ENCODE measurements around the gene LILRA6.
A peak's percentile ranks its signal among the peaks of the same experiment; 100 is the strongest.
"Not testable (repeated sequence)": the region's sequence is repeated elsewhere in the genome, so short reads cannot be mapped to it uniquely, and the experiment has no call there.

Gene LILRA6

DNA sequence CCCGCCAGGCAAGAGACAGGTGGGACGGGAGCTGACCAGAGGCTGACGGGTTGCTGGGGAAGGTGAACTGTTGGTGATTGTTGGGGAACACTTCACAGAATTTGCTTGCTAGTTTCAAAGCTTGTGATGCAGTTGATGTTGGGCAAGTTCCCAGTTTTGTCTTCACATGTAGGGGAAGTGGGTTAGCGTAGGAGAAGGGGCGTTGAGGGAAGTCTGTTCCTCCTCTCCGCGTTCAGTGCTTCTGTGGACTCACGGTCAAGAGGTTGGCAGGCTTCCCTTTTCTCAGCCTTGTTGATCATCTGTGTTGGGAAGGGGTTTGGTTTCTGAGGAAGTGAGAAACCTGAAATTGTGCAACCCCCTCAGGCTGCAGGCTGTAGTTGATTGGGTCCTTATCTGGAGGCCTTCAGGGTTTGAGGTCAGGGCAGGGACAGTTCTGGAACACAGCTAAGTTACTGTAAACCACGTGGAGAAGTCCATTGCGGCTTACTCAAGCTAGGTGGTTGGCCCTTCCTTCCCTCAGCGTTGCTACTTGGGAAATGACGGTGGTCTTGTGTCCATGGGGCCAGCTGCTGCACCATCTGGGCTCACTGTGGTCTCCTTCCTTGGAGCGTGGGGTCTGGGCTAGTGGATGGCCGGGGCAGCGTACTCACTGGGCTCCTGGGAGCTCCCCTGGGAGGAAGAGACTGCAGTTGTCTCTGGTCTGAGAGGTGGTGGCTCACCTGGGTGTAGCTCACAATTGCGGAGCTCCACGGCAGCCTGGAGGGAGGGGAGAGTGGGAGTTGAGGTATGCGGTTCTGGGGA lies 34.4 kb downstream of the LILRA6 start:
- DNase-seq (ENCODE audit: low spot score) = peak; percentile 38

DNA sequence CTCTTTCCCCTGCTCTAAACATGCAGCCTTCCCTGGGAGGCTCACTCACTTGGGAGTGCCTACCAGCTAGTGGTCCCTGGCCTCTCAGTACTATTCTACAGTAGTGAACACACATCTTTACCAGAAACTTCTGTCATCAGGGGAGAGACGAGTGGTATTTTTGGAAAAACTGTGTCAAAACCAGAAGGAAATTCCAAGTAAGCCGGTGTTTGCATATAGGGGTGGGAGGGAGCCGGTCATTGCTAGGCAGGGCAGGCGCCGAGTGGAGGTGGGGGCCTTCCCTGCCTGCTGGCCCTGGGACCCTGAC lies 35.0 kb downstream of the LILRA6 start:
- DNase-seq (ENCODE audit: low spot score) = no peak

DNA sequence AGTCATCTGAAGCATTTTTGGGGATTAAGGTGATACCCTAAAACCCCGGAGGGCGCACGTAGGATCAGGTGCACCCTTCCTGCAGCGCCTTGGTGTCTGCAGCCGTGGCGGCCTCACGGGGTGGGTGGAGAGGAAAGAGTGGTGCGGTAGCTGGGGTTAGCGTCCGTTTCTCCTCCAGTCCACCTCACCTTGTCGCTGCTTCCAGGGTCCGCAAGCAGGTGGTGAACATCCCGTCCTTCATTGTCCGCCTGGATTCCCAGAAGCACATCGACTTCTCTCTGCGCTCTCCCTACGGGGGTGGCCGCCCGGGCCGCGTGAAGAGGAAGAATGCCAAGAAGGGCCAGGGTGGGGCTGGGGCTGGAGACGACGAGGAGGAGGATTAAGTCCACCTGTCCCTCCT lies 35.4 kb downstream of the LILRA6 start:
- DNase-seq (ENCODE audit: low spot score) = not testable (repeated sequence)

DNA sequence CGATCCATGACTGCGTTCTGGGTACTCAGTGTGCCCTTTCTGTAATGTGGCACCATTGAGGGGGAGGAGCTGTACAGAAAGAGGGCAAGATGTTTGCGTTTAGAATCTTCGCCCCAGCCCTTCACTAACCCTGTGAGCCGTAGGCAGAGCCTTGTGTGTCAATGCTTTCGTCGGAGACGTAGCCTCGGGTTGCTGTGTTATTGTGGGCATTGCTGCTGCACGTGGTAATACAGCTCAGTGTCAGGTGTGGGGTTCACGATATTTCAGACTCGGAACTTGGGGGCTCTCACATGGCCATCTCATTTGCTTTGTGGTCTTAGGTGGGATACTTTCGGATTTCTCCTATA lies 35.8 kb downstream of the LILRA6 start:
- no peak for DNase-seq (ENCODE audit: low spot score)

DNA sequence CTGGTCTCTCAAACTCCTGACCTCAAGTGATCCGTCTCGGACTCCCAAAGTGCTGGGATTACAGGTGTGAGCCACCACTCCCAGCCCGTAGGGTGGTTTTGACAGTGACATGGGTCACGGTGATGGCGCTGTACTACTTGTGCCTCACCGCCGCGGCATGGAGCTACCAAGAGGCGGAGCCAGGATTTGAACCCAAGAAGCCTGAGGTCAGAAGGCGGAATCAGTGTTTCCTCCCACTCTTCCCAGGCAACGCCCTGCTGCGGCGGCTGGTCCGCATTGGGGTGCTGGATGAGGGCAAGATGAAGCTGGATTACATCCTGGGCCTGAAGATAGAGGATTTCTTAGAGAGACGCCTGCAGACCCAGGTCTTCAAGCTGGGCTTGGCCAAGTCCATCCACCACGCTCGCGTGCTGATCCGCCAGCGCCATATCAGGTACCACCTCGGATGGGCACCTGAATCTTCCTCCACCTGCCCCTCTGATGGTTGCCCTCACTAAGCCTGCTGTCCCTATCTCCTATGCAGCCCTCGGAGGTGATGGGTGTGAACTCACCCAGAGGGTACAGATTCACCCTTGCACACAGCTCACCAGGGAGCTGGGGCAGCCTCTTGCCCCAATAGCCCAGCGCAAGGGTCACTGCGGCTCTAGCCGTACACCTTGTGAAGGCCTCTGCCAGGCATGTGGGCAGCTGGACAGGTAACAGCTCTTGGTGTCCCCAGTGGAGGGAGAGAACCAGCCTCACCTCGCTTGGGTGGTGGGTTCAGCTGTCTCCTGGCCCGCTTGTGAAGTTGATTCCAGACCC lies 36.4 kb downstream of the LILRA6 start:
- DNase-seq (ENCODE audit: low spot score) = no peak

DNA sequence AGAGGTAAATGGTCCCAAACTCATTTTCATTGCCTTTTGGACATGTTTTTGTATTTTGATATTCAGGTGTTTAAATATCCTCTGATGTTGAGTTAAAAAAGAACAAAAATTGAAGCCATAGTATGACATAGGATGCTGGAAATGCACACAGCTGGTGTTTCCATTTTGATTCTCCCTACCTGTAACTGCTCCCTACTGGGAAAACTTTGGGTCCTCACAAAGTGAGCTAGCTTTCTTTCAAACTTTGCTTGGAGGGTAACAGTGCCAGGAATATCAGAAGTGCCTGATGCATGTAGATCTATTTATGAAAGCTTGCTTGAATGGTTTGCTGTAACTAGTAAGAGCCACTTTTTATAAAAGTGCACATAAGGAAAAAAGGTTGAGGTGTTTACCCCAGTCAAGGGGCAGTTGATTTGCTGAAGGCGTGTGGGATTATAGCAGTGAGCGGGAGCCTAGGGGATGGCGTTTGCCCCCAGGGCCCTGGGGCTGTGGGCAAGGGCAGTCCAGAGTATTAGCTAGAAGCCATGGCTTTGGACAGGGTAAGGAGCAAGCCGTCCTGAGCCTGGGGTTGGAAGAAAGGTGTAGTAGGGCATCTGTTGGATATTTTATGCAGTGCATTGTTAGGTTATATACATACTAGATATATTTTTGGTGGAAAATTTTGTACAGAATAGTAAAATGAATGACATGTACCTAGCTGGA lies 37.7 kb downstream of the LILRA6 start:
- no peak for DNase-seq (ENCODE audit: low spot score)

DNA sequence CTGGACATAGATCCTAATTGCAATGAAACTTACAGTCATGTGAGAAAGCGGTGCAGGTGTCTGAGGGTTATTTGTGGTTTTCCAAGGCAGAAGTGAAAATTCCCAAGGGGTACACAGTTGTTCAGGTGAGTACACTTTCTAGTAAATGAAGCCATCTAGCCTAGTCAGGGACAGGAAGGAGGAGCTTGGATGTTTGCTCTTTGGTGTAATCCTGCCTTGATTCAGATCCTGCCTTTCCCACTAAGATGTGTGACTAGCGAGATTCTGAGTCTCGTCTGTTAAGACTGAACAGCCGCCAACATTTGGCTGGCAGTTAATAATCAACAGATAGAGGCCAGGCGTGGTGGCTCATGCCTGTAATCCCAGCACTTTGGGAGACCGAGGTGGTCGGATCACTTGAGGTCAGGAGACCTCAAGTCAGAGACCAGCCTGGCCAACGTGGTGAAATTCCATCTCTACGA lies 39.4 kb downstream of the LILRA6 start:
- DNase-seq (ENCODE audit: low spot score) = no peak

DNA sequence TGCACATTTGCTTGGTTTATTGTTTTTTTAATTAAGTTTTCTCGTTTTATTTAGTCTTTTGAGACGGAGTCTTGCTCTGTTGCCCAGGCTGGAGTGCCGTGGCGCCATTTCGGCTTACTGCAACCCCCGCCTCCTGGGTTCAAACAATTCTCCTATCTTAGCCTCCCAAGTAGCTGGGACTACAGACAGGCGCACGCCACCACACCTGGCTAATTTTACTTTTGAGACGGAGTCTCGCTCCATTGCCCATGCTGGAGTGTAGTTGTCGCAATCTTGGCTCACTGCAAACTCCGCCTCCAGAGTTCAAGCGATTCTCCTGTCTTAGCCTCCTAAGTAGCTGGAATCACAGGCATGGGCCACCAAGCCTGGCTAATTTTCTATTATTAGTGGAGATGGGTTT lies 40.6 kb downstream of the LILRA6 start:
- no peak for DNase-seq (ENCODE audit: low spot score)

DNA sequence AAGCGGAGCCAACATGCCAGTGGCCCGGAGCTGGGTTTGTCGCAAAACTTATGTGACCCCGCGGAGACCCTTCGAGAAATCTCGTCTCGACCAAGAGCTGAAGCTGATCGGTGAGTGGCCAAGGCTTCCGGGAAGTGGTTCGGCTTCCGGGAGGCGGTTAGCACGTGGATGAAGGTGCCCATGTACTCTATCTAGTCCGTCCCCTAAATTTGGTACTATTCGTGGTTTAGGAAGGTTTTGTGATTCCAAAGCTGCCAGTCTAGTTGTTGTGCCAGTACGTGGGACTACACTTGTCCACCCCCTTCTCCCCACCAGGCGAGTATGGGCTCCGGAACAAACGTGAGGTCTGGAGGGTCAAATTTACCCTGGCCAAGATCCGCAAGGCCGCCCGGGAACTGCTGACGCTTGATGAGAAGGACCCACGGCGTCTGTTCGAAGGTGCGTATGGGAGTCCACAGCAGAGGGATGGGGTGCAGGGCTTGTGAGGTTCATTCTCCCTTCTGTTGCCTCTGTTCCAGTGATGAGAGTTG lies 41.4 kb downstream of the LILRA6 start:
- DNase-seq (ENCODE audit: low spot score) = no peak

DNA sequence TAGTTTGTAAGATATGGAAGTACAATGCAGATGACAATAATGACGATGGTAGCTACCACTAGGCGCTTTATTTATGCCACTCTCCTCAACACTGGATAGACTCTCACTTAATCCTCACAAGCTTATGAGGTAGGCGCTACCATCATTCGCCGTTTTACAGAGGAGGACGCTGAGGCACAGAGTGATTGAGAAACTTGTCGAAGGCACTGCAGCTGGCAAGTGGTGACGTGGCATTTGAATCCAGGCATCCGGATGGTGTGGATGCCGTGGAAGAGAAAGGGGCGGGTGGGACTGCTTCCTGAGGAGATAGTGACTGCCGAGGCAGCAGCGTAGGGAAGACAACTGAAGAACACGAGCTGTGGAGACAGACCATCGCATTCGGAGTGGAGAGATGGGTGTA lies 43.2 kb downstream of the LILRA6 start:
- no peak for DNase-seq (ENCODE audit: low spot score)

DNA sequence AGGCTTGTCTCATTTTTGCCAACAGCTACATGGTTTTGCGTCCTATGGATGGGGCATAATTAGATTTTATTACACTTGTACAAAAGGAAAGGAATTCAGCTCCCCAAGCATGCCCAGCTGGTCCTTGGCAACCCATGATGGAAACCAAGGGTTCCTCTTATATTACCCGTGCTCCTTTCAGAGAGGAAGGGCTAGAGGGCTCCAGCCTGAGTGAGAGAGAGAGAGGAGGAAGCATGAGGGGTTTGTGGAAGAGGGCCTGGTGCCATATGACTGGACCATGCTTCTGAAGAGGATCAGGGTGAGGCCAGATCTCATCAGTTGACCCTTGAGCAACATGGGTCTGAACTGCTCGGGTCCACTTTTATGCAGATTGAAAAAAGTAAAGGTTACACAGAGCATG lies 45.5 kb downstream of the LILRA6 start:
- DNase-seq (ENCODE audit: low spot score) = no peak

DNA sequence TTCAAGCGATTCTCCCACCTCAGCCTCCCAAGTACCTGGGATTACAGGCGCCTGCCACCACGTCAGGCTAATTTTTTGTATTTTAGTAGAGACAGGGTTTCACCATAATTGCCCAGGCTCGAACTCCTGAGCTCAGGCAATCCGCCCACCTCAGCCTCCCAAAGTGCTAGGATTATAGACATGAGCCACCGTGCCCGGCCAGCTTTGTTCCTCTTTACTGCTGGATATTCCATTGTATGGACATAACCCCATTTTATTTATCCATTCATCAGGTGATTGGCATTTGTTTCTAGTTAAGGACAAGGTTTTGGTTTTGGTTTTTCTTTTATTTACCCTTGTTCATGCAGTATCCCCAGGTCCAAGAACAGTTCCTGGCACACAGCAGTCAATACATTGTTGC lies 46.1 kb downstream of the LILRA6 start:
- no peak for DNase-seq (ENCODE audit: low spot score)

DNA sequence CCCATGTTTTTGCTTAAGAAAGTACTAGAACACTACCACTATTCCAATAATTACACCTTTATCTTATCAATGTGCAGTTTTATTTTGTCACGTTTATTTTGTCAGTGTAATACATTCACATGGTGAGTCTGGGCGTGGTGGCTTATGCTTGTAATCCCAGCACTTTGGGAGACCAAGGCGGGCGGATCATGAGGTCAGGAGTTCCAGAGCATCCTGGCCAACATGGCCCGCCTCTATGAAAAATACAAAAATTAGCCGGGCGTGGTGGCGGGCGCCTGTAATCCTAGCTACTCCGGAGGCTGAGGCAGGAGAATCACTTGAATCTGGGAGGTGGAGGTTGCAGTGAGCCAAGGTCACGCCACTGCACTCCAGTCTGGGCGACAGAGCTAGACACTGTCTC lies 48.1 kb downstream of the LILRA6 start:
- not testable (repeated sequence) for DNase-seq (ENCODE audit: low spot score)

DNA sequence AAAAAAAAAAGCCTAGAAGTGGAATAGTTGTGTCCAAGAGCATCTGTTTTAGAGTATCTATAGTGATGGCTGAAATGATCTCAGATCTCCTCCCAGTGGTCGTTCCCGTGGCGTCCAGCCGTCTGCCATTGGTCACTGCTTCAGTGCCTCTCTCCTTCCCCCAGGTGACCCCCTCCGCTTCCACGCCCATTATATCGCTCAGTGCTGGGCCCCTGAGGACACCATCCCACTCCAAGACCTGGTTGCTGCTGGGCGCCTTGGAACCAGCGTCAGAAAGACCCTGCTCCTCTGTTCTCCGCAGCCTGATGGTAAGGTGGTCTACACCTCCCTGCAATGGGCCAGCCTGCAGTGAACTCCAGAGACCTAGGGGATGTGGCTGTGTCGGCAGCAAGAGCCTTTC lies 49.6 kb downstream of the LILRA6 start:
- no peak for DNase-seq (ENCODE audit: low spot score)

DNA sequence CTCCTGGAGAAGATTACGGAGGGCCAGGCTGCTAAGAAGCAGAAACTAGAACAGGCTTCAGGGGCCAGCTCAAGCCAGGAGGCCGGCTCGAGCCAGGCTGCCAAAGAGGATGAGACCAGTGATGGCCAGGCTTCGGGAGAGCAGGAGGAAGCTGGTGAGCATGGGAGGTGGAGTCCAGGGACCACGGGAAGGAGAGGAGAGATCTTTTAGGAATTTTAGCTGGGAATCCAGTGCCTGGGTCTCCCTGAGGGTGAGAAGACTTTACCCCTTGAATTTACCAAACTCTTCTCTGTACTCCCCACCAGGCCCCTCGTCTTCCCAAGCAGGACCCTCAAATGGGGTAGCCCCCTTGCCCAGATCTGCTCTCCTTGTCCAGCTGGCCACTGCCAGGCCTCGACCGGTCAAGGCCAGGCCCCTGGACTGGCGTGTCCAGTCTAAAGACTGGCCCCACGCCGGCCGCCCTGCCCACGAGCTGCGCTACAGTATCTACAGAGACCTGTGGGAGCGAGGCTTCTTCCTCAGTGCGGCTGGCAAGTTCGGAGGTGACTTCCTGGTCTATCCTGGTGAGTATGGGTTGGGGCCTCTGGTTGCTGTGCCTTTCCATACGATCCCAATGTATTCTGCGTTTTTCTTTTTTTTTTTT lies 50.7 kb downstream of the LILRA6 start:
- no peak for DNase-seq (ENCODE audit: low spot score)

DNA sequence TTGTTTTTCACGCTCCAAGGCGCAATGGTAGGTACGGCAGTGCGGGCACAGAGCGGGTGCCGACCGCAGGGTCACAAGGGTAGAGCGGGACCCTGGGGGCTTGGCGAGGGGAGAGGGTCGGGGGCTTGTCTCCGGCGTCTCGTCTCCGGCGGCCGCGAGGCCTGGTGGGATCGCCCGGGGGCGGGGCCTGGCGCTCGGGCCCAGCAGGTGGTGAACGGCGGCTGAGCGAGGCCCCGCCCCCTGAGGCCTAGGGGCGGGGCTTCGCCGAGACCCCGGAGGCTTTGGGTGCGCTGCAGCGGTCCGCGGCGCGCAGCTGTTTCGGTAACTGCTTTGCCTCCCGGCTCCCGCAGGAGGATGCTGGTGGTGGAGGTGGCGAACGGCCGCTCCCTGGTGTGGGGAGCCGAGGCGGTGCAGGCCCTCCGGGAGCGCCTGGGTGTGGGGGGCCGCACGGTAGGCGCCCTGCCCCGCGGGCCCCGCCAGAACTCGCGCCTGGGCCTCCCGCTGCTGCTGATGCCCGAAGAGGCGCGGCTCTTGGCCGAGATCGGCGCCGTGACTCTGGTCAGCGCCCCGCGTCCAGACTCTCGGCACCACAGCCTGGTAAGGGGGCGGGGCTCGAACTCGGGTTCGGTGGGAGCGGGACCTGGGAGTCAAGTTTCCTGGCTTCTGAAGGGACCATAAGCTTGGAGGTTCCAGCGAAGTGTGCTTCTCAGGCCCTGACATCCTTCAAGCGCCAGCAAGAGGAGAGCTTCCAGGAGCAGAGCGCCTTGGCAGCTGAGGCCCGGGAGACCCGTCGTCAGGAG lies 51.4 kb downstream of the LILRA6 start, which contains the start of gene TSEN34:
Gene TSEN34, plus strand, starts transcription at position 298 of the 800 bp plus-strand sequence. Its CDS starts 57 bp downstream, at position 355.
- peak; percentile 86 for DNase-seq (ENCODE audit: low spot score)

DNA sequence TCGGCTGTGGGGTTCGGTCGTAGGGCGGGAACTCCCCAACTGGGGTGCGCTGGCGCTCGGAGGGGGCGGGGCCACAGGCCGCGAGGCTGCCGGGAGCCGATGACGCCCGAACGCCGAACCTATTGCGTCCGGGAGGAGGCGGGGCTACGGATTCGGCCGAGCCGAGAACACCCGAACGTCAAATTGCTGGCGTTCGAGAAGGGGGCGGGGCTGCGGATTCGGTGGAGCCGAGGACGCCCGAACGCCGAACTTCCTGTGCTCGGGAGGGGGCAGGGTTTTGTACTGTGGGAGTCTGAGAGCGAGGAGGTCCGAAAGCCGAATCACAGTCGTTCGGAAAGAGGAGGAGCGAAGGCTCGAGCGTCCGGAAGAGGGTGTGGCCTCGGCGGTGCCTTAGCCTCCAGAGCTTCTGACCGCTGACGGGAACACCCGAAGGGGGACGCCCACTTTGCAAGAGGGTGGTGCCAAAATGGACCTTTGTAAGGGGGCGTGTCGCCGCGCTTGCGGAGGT lies 52.0 kb downstream of the LILRA6 start:
- DNase-seq (ENCODE audit: low spot score) = peak; percentile 99

DNA sequence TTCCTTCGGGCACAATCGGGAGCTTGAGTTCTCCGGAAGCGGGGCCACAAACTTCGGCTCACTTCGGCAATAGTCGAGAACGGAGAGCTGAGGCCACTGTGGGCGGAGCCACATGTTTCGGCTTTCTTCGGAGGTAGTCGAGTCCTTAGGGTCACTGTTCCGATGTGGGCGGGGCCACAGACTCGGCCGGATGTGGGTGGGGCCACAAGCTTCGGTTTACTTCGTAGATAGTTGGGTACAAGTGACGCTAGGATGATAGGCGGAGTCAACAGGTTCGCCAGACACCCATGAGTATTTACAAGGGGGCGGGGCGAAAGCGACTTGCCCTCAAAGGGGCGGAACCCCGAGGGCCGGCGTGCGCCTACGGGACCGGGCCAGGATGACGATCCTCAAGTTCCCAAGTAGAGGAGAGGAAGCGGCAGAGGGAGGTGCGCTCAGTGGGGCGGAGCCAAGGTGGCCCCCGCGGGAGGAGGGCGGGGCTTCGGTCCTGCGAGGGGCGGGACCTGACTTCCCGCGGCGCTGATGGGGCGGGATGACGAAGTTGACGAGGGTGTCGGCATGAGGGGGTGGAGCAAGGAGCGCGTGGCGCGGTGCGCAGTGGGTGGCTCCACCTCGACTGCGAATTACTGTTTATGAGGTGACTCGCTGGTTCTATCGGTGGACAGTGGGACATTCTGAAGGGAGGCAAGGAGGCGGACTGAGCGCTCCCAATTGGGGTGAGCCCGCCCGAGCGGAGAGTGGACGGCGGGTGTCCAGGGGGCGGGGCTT lies 52.7 kb downstream of the LILRA6 start:
- peak; percentile 100 for DNase-seq (ENCODE audit: low spot score)

DNA sequence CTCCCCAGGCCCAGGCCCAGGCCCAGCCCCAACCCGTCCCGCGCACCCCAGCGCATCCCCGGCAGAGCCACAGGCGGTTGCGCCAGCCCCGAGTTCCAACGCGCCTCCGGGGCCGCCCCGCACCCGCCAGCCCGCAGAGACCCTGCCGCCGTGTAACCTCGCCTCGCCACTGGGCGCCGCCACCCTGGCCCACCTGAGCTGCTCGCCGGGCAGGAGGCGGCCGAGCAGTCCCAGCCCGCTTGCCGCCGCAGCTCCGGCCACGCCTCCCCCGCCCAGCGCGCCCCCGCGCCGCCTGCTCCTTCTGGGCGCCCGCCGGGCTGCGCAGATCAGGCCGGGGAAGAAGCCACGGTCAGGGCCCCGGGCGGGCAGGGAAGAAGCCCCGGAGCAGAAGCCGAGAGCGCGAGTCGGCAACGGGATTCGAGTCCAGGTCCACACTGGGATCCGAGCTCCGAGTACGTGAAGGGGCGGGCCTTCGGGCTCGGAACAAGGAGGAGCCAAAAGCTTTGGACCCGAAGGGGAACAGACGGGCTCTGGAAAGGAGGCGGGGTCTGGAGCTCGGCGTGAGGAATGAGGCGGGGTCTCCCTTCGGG lies 53.4 kb downstream of the LILRA6 start, which contains the start of gene MBOAT7:
Gene MBOAT7, minus strand, starts transcription at position 436 of the 590 bp plus-strand sequence. CDS start 1,072 bp downstream, outside the sequence.
- no peak for DNase-seq (ENCODE audit: low spot score)

Data from CD4-positive, alpha-beta T cell treated with Interleukin-2 at 100 ng/mL for 4 hours (primary cell).